Heart right ventricle (tissue), 16 donors: ENCODE results near the gene PLAGL2. TPM values are rescaled to one million over a fixed set of nuclear protein-coding genes. Genes with fewer than 3 reads are reported as not detected.
"Not testable (repeated sequence)": the region's sequence is repeated elsewhere in the genome, so short reads cannot be mapped to it uniquely, and the experiment has no call there.

Source experiments
- ATAC-seq, 8 donors: fragments of 200-7000 bp; cut with Tn5 transposase; one replicate each; pipeline ENCODE4 v1.9.1; 2020; ENCODE audit warnings: mild to moderate bottlenecking in 8 of 8, moderate library complexity in 8 of 8, moderate number of reproducible peaks in 1 of 8
- DNase-seq, 2 donors: peaks; one replicate each; pipeline ENCODE4 v3.0.0-alpha.2; 2020
- H3K27ac ChIP-seq, 10 donors: fragments of 200-600 bp; sonication (generic) in 2 of 10; one replicate each; pipeline versions ENCODE4 v1.5.0 to v1.8.0; 2020 to 2022; ENCODE audit warnings: mild to moderate bottlenecking in 3 of 10
- H3K27me3 ChIP-seq, 7 donors: fragments of 200-600 bp; one replicate each; pipeline ENCODE4 v1.8.0; 2021 to 2022; ENCODE audit warnings: mild to moderate bottlenecking in 2 of 7
- H3K36me3 ChIP-seq, 9 donors: fragments of 200-600 bp; sonication (generic) in 1 of 9; one replicate each; pipeline versions ENCODE4 v1.5.0 to v1.8.0; 2020 to 2022; ENCODE audit warnings: mild to moderate bottlenecking in 2 of 9
- H3K4me1 ChIP-seq, 9 donors: fragments of 200-600 bp; sonication (generic) in 1 of 9; one replicate each; pipeline versions ENCODE4 v1.5.0 to v1.8.0; 2020 to 2022; ENCODE audit warnings: mild to moderate bottlenecking in 4 of 9
- H3K4me3 ChIP-seq, 10 donors: fragments of 200-600 bp; sonication (generic) in 2 of 10; one replicate each; pipeline versions ENCODE4 v1.5.0 to v1.8.0; 2020 to 2022; ENCODE audit warnings: mild to moderate bottlenecking in 7 of 10, moderate library complexity in 2 of 10
- H3K9me3 ChIP-seq, 11 donors: fragments of 200-600 bp in 10 of 11; sonication (generic) in 2 of 11; one replicate each; pipeline versions ENCODE4 v1.5.0 to v1.8.0; 2013 to 2022; ENCODE audit warnings: mild to moderate bottlenecking in 2 of 11, control low read depth in 1 of 11, moderate library complexity in 1 of 11
- CTCF ChIP-seq, 9 donors: fragments of 200-600 bp; sonication (generic) in 2 of 9; IDR thresholded peaks; one replicate each; pipeline versions ENCODE4 v1.5.0 to v1.8.0; 2021 to 2022; ENCODE audit warnings: antibody characterized with exemption in 9 of 9, mild to moderate bottlenecking in 5 of 9, moderate library complexity in 1 of 9
- WGBS, 2 donors: extraction: QIAGEN DNeasy Blood & Tissue Kit; methylation state at CpG; one replicate each; pipeline ENCODE4 v1.1.7; 2013; ENCODE audit warnings: inconsistent platforms in 1 of 2; 5-methylcytosine and 5-hydroxymethylcytosine counted together
- intact Hi-C, 10 donors: fragments of 100-400 bp; cut with DNase I; formaldehyde crosslinking; loops; one replicate each; pipeline versions ENCODE4 v1.11.1 to v1.14.2; 2022
- polyA plus RNA-seq, 2 donors: library from polyadenylated mRNA; stranded (reverse); fragments of 200-250 nt; gene quantifications; one replicate each; pipeline ENCODE4 v1.2.3, GENCODE V29; 2013
- total RNA-seq, 10 donors: library from RNA; stranded (reverse); fragmentation: NEBNext Ultra II Directional in 3 of 10; extraction: Animal tissue kit (Norgen Biotek cat#: 25700) in 3 of 10; gene quantifications; one replicate each; pipeline versions ENCODE4 v1.2.1 to v1.2.4, GENCODE V29; 2021 to 2023
- donor health status: Arrhythmogenic right ventricular cardiomyopathy.
- donor health status: ischemic (EF 13 %, LVEDD 7.1; RV severe dilation, severe dysfunction).
- donor health status: healthy with polysubstance abuse.
- donor health status: DM: no; HTN: yes; CAD: no.
- donor health status: DM: no; HTN: no; CAD: no.
- donor health status: ischemic (EF 25% LVEDD 6.9; RV normal size, moderate dysfunction).
- donor health status: ischemic (EF 25% LVEDD 5.7; RV mildly dilated, moderate dysfunction).
- donor health status: healthy.
- donor health status: DM: yes; HTN: yes; CAD: no.
- donor health status: Ischemic cardiomyopathy.
- donor health status: ischemic (EF 35%, LVEDD 5.7; RV mildly dilated, moderate dysfunction).
- donor health status: nonischemic (EF 11% LVEDD 7.7; RV severe dilation, severe dysfunction).
- donor health status: DM: yes; HTN: yes; CAD: no.
- donor health status: PGD.
- donor health status: ischemic (EF 29% LVEDD 5.4; RV normal size, mild dysfunction).
- donor health status: nonischemic (EF 23%, LVEDD 6.1; RV moderate dilation, normal function).

The PLAGL2 gene
- total and polyA plus RNA-seq, 12 donors: 1.7 to 12.3 (median 7.5) TPM

GRCh38 chr20:32249030-32249738 is 41.6 kb upstream of the PLAGL2 start:
- H3K9me3 ChIP-seq: peaks cover 0 to 6% (median 0%) of the 10 kb centered on the region in 11 donors
- no peak for TF ChIP-seq CTCF (IDR thresholded peaks at IDR 0.05)
- WGBS, 2 donors: 90% methylated on average over 9 of the region's 9 CpGs

GRCh38 chr20:32248043-32248442 is 40.5 kb upstream of the PLAGL2 start:
- Histone ChIP-seq H3K4me1 (no peaks in the 10 kb centered on the region), H3K4me3 (no peak overlapping the region), H3K27me3 (no peaks in the 10 kb centered on the region), H3K36me3 (no peaks in the 10 kb centered on the region), H3K27ac (no peak overlapping the region), H3K9me3 (peaks cover 0 to under 1% (median 0%) of the 10 kb centered on the region in 11 donors)
- DNase-seq (no peak), ATAC-seq (no peak)
- intact Hi-C loops: no loop called here
- TF ChIP-seq CTCF (IDR thresholded peaks at IDR 0.05): no peak
- WGBS, 2 donors: 87% methylated on average over 5 of the region's 5 CpGs

More at GRCh38 chr20:32249030-32249738, 41.6 kb upstream of the PLAGL2 start:
- DNase-seq: no peak
- intact Hi-C loops: no loop called here
- H3K27ac ChIP-seq: no peak overlapping the region
- H3K4me3 ChIP-seq: no peak overlapping the region
- no peaks in the 10 kb centered on the region for H3K36me3 ChIP-seq
- no peak for ATAC-seq
- no peaks in the 10 kb centered on the region for H3K4me1 ChIP-seq
- H3K27me3 ChIP-seq: no peaks in the 10 kb centered on the region

- H3K4me1 ChIP-seq, H3K27ac ChIP-seq, H3K4me3 ChIP-seq, DNase-seq, H3K9me3 ChIP-seq, H3K27me3 ChIP-seq, ATAC-seq, H3K36me3 ChIP-seq, intact Hi-C loops: not testable (repeated sequence)
- WGBS, 2 donors: 94 to 96% methylated on average over 5 of the region's 5 CpGs
Observed at GRCh38 chr20:32246208-32246607, 38.7 kb upstream of the PLAGL2 start.

GRCh38 chr20:32244959-32245358 is 37.4 kb upstream of the PLAGL2 start:
- WGBS, 2 donors: 88 to 90% methylated on average over 4 of the region's 4 CpGs
- Histone ChIP-seq H3K4me1 (no peaks in the 10 kb centered on the region), H3K27ac (no peak overlapping the region), H3K9me3 (no peaks in the 10 kb centered on the region), H3K27me3 (no peaks in the 10 kb centered on the region), H3K36me3 (no peaks in the 10 kb centered on the region), H3K4me3 (no peak overlapping the region)
- no peak for ATAC-seq
- no peak for TF ChIP-seq CTCF (IDR thresholded peaks at IDR 0.05)
- intact Hi-C loops: no loop called here
- no peak for DNase-seq

GRCh38 chr20:32244150-32244823 is 36.7 kb upstream of the PLAGL2 start:
- no peaks in the 10 kb centered on the region for H3K9me3 ChIP-seq
- no peak overlapping the region for H3K4me3 ChIP-seq
- intact Hi-C loops: no loop called here
- 90 to 92% methylated on average over 6 of the region's 6 CpGs for WGBS, 2 donors
- no peaks in the 10 kb centered on the region for H3K27me3 ChIP-seq
- ATAC-seq (no peak), DNase-seq (no peak)
- H3K36me3 ChIP-seq: no peaks in the 10 kb centered on the region
- H3K4me1 ChIP-seq: no peaks in the 10 kb centered on the region
- TF ChIP-seq CTCF (IDR thresholded peaks at IDR 0.05): no peak
- no peak overlapping the region for H3K27ac ChIP-seq
